Psoas muscle (tissue), 8 donors: ENCODE results near the gene A4GALT. TPM values are rescaled to one million over a fixed set of nuclear protein-coding genes. Genes with fewer than 3 reads are reported as not detected.

Experiments used
- ATAC-seq, 4 donors: fragments of 200-7000 bp; cut with Tn5 transposase; one replicate each; pipeline ENCODE4 v1.9.1; 2020; ENCODE audit warnings: moderate library complexity in 3 of 4, mild to moderate bottlenecking in 2 of 4
- DNase-seq, 2 donors: peaks; one replicate each; pipeline ENCODE4 v3.0.0-alpha.2; 2020
- H3K27ac ChIP-seq: fragments of 200-600 bp; one replicate; pipeline ENCODE4 v1.8.0; 2022
- H3K27me3 ChIP-seq, 3 donors: fragments of 200-600 bp in 1 of 3; one replicate each; pipeline versions ENCODE4 v1.6.1 to v1.8.0; 2013 to 2022; ENCODE audit warnings: low read length in 2 of 3, mild to moderate bottlenecking in 2 of 3, moderate library complexity in 1 of 3; ENCODE audit not compliant: insufficient read depth in 3 of 3
- H3K36me3 ChIP-seq, 2 donors: fragments of 200-600 bp in 1 of 2; one replicate each; pipeline versions ENCODE4 v1.6.1 to v1.8.0; 2013 to 2022; ENCODE audit warnings: low read depth in 1 of 2, mild to moderate bottlenecking in 1 of 2, moderate library complexity in 1 of 2; ENCODE audit not compliant: insufficient read depth in 1 of 2
- H3K4me1 ChIP-seq: fragments of 200-600 bp; one replicate; pipeline ENCODE4 v1.8.0; 2022
- H3K4me3 ChIP-seq: fragments of 200-600 bp; one replicate; pipeline ENCODE4 v1.8.0; 2022; ENCODE audit warnings: mild to moderate bottlenecking
- H3K9me3 ChIP-seq: fragments of 200-600 bp; one replicate; pipeline ENCODE4 v1.8.0; 2022
- CTCF ChIP-seq: fragments of 200-600 bp; IDR thresholded peaks from one replicate; pipeline ENCODE4 v1.8.0; 2022; ENCODE audit warnings: antibody characterized with exemption
- WGBS, 3 donors: extraction: QIAGEN DNeasy Blood & Tissue Kit; methylation state at CpG; one replicate each; pipeline versions ENCODE4 v1.1.6 to v1.1.7; 2013; 5-methylcytosine and 5-hydroxymethylcytosine counted together
- intact Hi-C, 2 donors: fragments of 100-400 bp; cut with DNase I; formaldehyde crosslinking; loops; one replicate each; pipeline versions ENCODE4 v1.11.0 to v1.14.2; 2022
- polyA plus RNA-seq, 3 donors: library from polyadenylated mRNA; stranded (reverse); fragments of 200-250 nt; gene quantifications; one replicate each; pipeline ENCODE4 v1.2.3, GENCODE V29; 2013
- total RNA-seq, 4 donors: library from RNA; stranded (reverse); fragmentation: NEBNext Ultra II Directional in 2 of 4; extraction: Animal tissue kit (Norgen Biotek cat#: 25700) in 2 of 4; gene quantifications; one replicate each; pipeline versions ENCODE4 v1.2.1 to v1.2.4, GENCODE V29; 2021 to 2023
- donor health status: healthy with polysubstance abuse.
- donor health status: DM: no; HTN: no; CAD: no; lungs with moderate emphysema.
- donor health status: Bipolar disorder and iron deficiency.
- donor health status: healthy.
- donor health status: DM: yes; HTN: yes; CAD: no.
- donor health status: DM: no; HTN: no; CAD: no.
- donor health status: DM: no; HTN: no; CAD: no.
- donor health status: DM: yes; HTN: yes; CAD: no.

A4GALT gene
- total and polyA plus RNA-seq, 7 donors = 6.5 to 28.8 (median 15.2) TPM

- H3K4me3 ChIP-seq = no peak overlapping the region
- H3K27ac ChIP-seq = no peak overlapping the region
- no peaks in the 10 kb centered on the region for H3K4me1 ChIP-seq
- peaks cover 0 to 9% (median 0%) of the 10 kb centered on the region in 3 donors for H3K27me3 ChIP-seq
- intact Hi-C loops = no loop called here
- 83 to 92% (median 89%) methylated on average over 19 to 22 of the region's 22 CpGs for WGBS, 3 donors
- no peak for ATAC-seq
- TF ChIP-seq CTCF = no peak
- no peaks in the 10 kb centered on the region for H3K36me3 ChIP-seq
- H3K9me3 ChIP-seq = no peaks in the 10 kb centered on the region
- DNase-seq = no peak
Measured at GRCh38 chr22:42768385-42769035, 47.8 kb upstream of the A4GALT start.

- no peak for TF ChIP-seq CTCF
- Histone ChIP-seq H3K4me3 (no peak overlapping the region), H3K9me3 (no peaks in the 10 kb centered on the region), H3K27me3 (peaks cover 0 to 9% (median 0%) of the 10 kb centered on the region in 3 donors), H3K27ac (no peak overlapping the region), H3K36me3 (no peaks in the 10 kb centered on the region), H3K4me1 (no peaks in the 10 kb centered on the region)
- 80 to 86% (median 81%) methylated on average over 8 of the region's 8 CpGs for WGBS, 3 donors
- intact Hi-C loops = no loop called here
- no peak for DNase-seq
- ATAC-seq = no peak
Measured at GRCh38 chr22:42766860-42767259, 46.2 kb upstream of the A4GALT start.

GRCh38 chr22:42764895-42765363 lies 44.3 kb upstream of the A4GALT start:
- Histone ChIP-seq H3K9me3 (no peaks in the 10 kb centered on the region), H3K36me3 (no peaks in the 10 kb centered on the region), H3K27me3 (peaks cover 0 to 9% (median 0%) of the 10 kb centered on the region in 3 donors), H3K27ac (no peak overlapping the region), H3K4me1 (no peaks in the 10 kb centered on the region), H3K4me3 (no peak overlapping the region)
- DNase-seq = no peak
- 79 to 83% (median 82%) methylated on average over 11 of the region's 11 CpGs for WGBS, 3 donors
- ATAC-seq = no peak
- intact Hi-C loops = no loop called here
- no peak for TF ChIP-seq CTCF

- ATAC-seq (no peak), DNase-seq (no peak)
- no peak overlapping the region for H3K27ac ChIP-seq
- WGBS, 3 donors = 77 to 83% (median 81%) methylated on average over 12 to 13 of the region's 13 CpGs
- no peaks in the 10 kb centered on the region for H3K36me3 ChIP-seq
- H3K27me3 ChIP-seq = peaks cover 0 to 3% (median 0%) of the 10 kb centered on the region in 3 donors
- intact Hi-C loops = no loop called here
- no peak overlapping the region for H3K4me3 ChIP-seq
- H3K4me1 ChIP-seq = no peaks in the 10 kb centered on the region
- no peaks in the 10 kb centered on the region for H3K9me3 ChIP-seq
- no peak for TF ChIP-seq CTCF
Measured at GRCh38 chr22:42763965-42764480, 43.4 kb upstream of the A4GALT start.
